ENCODE results near the gene PLCL1.

PLCL1 gene

DNA sequence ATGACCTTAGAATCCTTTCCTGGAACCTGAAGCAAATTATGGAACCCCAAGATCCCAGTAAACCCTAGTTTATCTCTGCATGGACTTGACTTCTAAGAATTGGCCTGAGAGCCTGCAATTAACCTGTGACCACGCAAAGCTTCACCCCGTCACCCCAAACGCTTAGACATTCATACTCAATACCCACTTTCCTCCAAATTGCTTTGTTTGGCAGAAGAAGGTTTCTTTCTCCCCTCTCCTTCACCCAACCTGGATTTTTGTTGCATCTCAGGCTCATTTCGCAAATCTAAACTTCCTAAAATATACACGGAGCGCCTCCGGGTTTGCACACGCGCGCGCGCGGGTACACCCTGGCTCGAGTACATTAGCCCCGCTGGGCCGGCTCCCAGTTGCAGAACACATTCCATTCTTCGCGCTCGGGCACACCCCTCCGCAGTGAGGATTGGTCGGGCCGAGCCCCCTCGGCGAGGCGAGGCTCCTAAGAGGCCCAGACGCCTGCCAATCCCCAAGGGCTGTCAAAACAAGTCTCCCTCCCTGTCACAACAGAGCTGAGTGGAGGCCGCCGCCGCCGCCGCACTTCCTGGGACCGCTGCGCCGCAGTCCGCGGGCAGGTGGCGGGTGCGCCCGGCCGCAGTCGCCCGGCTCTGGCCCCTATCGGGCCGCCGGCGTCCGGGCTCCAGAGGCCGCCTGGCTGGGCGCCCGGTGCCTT lies at the start of gene PLCL1:
Gene PLCL1, plus strand, starts transcription at position 545 of the 709 bp plus-strand sequence.
- peak; percentile 64 to 97 (median 92) for DNase-seq

DNA sequence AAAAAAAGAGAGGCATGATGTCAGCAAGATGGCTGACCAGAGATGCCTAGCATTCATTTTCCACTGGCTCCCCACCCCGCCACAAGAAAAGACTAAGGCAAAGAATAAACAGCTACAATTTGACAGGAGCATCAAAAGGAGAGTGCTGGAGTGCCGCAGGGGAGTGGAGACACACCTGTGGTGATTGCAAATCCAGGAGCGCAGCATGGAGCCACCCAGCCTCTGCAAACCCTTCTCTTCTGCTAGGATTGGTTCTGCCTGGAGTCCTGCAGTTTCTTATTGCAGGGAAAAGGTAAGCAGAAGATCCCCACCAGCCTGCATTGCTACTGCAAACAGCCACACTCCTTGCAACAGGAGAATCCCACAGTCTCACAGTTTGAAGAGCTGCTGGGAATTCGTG lies 45.4 kb upstream of the PLCL1 start:
- no peak for DNase-seq

DNA sequence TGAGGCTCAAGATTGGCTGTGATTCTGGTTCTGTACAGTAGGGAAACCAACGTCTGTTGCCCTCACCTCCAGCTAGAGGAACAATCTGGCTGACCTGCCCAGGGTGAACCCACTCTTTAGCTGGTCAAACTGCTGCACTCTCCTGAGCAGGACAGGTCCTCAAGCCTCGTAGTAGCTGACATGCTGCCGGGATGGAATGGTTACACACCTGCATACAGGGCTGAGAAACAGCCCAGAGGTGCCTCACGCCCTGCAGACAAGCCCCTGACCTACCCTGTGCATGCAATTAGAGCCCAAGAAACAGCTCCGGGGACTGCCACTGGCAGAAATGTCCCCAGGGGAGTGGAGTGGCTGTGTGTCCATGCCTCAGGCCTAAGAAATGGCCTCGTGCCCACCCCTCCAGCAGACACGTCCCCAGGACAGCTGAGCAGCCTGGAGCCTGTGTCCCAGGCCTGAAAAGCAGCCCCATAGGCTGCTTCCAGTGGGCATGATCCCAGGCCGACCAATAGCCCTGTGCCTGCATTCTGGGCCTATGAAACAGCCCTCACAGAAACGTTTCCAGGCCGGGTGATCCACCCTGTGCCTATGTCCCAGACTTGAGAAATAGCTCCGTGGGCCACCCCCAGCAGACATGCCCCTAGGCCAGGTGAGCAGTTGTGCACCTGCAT lies 44.6 kb upstream of the PLCL1 start:
- no peak for DNase-seq

DNA sequence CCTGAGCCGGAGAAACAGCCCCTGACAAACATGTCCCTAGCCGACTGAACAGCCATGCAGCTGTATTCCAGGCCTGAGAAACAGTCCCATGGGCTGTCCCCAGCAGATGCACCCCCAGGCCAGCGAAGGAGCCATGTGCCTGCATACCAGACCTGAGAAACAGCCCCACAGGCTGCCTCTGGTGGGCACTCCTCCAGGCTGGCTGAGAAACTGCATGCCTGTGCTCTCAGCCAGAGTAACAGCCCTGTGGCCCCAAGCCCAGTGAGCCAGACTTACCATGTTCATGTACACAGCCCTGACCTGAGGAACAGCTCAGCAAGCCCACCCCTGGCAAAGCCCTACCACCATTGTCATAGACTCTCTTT lies 44.1 kb upstream of the PLCL1 start:
- DNase-seq: no peak

DNA sequence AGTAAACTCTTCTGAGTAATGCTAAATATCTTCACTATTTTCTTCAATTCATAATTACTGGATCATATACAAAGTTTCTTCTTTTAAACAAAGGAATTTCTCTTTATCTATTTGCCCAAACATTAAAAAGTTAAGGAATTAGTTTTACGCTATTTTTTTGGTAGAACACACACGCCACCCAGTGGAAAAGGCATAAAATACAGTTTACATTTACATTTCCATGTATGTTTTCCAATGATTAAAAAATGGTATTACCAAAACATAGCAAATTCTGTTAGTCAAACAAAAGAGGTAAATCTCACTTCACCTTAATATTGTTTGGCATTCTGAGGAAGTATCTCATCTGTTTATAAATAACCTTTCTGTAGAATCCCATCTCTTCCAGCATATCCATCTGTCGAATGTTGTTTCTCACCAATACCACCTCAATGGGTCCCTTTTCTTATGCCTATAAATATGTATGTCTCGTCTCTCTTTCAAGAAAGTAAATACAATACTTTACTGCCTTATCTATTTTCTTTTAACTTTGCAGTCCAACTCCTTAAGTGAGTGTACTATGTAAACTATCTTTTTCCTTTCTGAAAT lies 26.5 kb upstream of the PLCL1 start:
- DNase-seq: peak in 3 of 51 donors; percentile 9 to 42 (median 25)

DNA sequence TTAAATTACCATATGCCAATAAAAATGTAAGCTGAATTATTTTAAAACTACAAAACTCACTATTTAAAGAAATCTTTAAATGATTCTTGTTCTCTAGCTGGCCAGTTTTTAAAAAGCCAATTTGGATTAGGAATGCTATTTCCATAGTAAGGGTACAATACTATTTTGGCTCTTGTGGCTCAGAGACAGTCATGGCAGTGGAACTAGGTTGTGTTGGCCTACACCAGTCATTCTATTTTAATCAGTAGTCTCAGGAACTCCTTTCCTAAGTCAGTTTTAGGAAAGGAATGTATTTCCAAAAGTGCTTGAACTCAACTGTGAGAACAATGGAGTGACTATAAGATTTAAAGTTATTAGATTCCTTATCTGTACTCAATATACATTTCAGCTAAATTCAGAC lies 25.1 kb upstream of the PLCL1 start:
- no peak for DNase-seq

DNA sequence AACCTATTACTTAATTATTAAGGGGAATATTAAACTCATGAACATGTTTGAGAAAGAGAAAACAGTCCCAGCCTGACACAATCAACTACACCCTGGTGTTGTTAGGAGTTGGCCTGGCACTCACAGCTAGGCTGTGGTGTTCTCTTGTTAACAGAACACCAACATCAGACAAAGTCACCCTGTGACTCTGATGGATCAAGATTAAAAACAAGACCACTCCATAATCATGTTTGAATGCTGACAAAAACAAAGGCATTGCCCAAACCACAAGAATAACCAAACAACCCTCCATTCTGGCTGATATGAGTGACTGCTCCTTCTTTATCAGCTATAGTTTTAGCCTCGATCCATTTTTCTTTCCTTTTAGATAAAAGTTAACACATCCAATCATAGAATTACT lies 22.3 kb upstream of the PLCL1 start:
- no peak for DNase-seq

DNA sequence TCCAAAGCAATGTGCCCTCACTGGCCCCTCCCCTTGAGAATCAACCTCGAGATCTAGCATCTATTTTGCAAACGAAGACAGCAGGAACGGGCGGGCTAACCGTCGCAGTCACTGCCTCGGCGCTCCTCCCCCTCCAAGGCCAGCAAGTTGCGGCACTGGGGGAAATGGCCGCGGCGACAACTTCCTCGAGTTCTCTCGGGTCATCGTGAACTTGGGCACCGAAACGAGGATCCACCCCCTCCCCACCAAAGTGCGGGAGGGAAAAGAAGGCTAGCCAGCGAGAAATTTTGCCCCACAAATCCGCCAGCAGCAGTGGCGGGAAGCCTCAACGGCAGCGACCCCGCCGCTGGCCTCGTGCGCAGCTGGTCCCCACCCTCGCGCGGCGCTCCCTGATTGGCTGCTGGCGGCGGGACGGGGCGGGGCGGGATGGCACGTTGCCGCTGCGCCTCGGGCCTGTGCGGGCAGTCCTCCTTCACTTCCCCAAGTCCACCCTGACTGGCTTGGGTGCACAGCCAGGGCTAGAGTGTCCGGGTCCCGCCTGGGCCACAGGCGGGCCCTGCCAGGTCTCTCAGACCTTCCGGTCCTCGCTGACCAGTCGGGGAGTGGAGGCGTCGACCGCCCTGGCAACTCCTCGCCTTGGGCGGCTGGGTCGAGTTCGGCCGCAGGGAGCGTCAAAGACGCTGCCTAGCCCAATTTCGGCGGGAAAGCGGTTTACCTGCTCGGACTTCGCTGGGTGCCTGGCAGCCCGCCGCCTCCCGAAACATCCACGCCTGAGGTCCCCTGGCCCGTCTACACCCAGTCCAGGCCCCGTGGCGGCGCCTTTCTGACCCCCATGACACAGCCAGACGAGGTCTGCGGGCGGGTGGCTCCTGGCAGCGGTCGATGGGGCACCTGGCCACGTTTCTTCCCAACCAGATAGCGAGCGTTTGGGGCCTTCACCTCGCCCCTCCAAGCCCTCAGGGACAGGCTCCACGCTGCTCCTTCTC lies 19.1 kb upstream of the PLCL1 start, which contains the start of gene BOLL:
Gene BOLL, minus strand, starts transcription at position 364 of the 986 bp plus-strand sequence. CDS start 3,469 bp downstream, outside the sequence.
- DNase-seq: no peak

DNA sequence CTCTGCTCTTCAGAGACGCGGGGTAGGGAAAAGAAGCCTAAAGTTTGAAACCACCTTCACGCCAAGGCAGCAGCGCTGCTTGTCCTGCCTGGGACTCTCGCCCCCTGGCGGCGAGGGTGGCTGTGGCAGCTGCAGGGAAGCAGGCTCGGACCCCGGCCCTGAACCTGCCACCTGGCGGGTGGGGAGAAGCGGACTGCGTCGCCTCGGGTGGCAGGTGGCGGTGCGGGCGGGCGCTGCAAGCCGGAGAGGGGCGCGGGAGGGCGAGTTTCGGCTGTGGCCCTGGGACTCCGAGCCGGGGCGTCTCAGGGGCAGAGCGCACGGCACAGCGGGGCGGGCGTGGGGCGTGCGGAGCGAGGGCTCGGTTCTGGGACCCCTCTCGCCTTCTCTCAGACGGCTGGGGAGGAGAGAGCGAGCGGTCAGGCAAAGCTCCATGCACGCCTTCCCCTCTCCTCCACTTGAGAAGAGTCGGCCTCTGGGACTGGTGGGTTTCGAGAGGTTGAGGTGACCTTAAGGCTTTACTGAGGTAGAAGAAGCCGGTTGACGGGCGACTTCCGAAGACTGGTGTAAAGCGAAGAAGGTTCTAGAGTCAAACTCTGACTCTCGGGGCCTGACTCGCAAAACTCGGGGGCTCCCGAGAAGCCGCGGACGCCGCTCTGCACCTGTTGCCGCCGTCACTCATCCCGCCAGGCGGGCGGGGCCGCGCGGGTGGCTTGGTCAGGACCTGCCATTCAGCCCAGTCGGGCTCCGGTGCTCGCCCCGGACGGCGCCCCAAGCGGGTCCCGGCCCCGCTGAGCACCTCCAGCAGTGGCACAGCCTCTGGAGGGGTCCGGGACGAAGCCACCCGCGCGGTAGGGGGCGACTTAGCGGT lies 18.1 kb upstream of the PLCL1 start:
- DNase-seq: peak in 1 of 51 donors; percentile 8

DNA sequence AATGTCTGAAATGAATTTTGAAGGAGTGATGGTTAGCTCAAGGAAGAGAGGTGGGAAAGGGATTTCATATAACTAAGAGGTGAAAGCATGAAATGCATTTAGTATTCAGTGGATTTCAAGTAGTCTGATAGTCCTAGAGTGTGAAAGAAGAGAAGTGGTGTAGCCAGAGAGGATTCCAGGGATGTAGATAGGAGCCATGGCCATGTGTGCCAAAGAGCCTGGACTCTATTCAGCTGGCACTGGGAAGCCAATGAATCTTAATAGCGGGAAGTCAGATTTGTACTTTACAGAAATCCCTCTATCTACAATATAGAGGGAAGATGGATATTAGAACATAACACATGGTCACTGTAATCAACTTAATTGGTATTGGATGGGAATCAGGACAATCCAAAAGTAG lies 10.9 kb upstream of the PLCL1 start:
- no peak for DNase-seq

DNA sequence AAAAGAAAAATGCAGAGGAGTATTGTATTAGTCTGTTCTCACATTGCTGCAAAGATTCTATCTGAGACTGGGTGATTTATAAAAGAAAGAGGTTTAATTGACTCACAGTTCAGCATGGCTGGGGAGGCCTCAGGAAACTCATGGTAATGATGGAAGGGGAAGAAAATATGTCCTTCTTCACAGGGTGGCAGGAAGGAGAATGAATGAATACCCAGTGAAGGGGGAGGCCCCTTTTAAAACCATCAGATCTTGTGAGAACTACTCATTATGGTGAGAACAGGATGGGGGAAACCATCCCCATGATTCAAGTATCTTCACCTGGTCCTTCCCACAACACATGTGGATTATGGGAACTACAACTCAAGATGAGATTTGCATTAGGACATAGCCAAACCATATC lies 9.1 kb upstream of the PLCL1 start:
- DNase-seq: no peak

DNA sequence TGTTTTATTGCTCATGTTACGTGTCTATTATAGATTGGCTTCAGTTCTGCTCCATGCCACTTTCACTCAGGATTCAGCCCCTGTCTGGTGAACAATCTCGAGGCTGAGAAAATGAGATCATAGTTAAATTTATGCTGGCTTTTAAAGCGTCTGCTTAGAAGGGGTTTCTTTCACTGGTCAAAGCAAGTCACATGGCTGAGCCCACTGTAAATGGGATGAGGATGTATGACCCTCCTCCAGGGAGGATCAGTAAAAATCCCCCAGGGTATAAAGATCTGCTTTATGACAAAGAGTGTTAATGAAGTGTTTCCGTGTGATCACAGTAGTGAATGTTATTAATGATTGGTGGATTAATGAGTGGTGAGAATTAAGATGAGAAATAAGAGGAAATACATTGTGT lies 6.2 kb upstream of the PLCL1 start:
- no peak for DNase-seq

DNA sequence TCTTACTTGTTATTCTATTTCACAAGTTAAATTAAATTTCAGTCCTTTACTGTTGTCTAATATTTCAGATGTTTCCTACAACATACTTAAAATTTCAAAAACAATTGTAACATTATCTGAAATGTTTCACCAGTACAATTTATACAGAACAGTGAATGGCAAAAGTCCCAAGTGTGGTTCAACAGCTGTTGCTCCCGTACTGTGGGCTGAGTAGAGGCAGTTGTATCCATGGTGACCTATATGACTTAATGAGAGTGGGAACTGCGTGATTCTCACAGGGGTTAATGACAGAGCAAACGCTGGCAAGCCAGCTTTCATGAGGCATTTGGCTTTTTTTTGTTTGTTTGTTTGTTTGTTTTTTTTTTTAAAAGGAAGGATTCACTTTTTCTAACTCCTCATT lies 5.3 kb upstream of the PLCL1 start:
- DNase-seq: no peak

DNA sequence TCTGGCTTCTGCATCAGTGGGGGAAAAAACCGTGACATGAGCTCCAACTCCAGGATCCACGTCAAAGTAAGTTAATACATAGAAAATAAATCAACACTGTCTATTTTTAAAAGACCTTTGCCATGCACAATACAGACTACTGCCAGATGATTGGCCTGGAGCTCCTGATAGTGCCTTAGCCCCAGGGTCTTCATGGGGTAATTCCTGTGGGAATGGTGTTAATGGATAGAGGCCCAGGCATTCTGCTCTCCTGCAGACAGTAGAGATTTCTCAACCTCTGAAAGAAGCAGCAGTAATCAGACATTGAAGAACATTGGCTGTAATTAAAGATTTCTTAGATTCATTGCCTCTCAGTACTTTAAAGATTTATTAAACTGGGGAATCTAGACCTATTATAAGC lies 4.3 kb upstream of the PLCL1 start:
- DNase-seq: no peak

DNA sequence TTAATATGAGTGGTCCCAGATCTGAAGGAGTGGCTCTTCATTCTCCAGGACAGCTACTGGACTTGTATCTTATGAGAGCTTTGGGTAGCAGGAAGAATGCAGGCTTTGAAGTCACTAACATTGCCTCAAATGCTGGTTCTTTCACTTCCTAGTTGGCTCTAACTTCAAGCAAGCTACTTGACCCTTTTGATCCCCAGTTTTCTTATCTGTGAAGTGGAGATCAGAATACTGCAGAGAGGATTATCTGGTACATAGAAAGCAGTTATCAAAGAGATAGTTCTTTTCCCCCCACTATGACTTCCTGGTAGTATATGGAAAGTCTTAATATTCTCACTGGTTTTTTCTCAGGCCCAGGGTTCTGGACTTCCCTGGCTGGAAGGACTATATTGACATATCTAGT lies 3.4 kb upstream of the PLCL1 start:
- DNase-seq: no peak

DNA sequence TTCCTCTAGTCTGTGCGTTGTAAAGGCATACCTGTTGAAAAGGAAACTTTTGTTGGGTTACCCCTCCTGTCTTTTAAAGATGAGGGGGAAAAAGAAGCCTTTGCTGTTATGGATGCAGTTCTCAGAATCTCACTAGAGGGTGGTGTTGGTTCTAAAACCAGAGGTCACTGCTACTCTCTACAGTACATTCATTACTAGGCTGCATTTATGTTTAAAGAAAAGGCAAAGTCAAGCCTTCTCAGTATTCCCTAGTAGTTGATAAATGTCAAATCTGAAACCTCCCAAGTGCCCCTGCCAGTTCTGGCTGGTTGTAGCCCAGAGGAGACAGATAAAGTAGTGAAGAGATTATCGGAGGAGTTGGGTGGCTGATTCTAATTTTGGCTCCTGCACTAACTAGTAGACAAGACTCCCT lies 1.4 kb upstream of the PLCL1 start:
- DNase-seq: peak in 10 of 51 donors; percentile 3 to 82 (median 22)

DNA sequence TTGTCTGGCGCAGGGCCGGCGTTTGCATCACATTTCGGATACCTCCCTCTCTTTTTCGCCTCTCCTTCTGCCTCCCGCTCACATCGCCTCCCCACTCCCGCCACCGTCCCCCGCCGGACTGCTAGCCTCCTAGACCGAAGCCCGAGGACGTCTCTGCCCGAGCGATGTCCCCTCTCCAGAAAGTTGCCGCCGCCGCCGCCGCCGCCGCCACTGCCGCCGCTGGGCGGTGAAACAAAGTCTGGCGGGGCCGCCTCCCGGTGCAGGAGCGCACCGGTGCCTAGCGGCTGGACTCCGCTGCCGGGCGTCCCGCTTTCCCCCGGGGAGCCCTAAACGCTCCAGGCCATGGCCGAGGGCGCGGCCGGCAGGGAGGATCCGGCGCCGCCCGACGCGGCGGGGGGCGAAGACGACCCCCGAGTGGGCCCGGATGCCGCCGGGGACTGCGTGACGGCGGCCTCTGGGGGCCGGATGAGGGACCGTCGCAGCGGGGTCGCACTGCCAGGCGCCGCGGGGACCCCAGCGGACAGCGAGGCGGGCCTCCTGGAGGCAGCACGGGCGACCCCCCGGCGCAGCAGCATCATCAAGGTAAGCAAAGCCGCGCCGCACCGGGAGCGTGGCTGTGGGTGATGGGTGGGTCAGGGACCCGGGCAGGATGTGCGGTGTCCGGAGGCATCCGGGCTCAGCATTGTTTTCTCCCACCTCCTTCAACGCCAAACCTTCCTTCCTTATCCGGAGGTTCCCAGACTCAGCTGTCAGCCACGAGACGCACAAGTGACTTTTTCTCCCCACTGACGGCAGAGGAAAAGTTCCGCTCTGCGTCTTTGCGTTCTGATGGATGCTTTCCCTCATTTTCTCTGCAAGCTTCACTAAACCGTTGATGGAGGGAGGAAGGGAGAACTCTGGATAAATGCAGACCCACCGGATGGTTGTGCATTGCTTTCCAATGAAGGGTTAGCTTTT lies 643 bp downstream of the PLCL1 start:
- peak in 29 of 51 donors; percentile 6 to 67 (median 34) for DNase-seq

DNA sequence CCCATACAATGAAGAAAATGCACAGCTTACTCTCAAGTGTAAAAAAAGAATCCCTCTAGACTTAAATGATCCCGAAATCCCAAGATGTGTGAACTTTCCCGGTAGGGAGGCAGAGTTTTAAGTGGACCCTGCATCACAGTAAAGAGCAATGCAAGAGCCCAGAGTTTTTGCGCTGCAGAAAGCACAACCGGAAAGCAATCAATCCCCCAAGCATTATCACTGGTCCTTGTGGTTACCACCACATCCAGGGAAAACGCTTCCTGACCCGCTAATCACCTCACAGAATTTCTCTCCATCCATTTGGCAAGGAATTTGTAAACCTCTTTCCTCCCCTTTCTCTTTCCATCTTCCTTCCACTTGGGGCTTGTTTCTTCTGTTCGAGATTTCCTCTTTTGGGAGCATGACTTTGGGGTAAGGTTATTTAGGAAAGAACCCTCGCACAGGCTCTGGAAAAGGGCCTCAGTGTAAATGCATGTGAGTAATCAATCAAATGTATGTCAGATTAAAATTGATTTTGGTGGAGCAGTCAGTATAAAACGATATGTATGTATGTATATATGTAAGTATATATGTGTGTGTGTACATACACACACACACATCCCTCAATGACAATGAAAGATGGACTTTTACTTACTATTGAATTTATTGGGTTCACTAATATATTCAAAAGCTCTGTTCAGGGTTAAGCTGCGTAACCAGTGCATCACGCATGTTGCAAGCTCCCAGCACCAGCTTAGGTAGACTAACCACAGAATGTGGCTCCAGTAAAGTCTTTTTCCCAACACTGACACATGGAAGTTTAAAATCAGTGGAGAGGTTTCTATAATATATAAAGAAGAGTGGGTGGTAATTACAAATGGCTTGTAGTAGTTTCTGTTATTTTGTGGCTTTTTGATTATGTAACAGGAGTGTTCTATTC lies 1.6 kb downstream of the PLCL1 start:
- peak in 4 of 51 donors; percentile 4 to 67 (median 28) for DNase-seq
